Calu3 (cell line): ENCODE results near the gene SPI1. TPM values are rescaled to one million over a fixed set of nuclear protein-coding genes. Genes with fewer than 3 reads are reported as not detected.

Experiments
- BruUV-seq: library from RNA; stranded (reverse); fragments of 400-500 nt; replicated peaks from 2 replicates; lab custom pipeline; 2021; lab: Mats Ljungman, UMichigan
- CTCF ChIA-PET: fragments of 300-600 bp; sonication (Branson Sonifier 250); formaldehyde crosslinking; loops from one replicate; lab custom pipeline; 2022; ENCODE audit warnings: antibody characterized with exemption; lab: Charles Lee
- DNase-seq: peaks from one replicate; pipeline ENCODE4 v3.0.0; 2022
- H3K27ac Mint-ChIP-seq: one replicate; pipeline ENCODE4 v1.8.0; 2022; ENCODE audit warnings: mixed read lengths; ENCODE audit not compliant: unreplicated experiment
- H3K27me3 Mint-ChIP-seq: one replicate; pipeline ENCODE4 v1.8.0; 2022; ENCODE audit warnings: mixed read lengths; ENCODE audit not compliant: unreplicated experiment
- H3K36me3 Mint-ChIP-seq: one replicate; pipeline ENCODE4 v1.8.0; 2022; ENCODE audit warnings: mild to moderate bottlenecking, moderate library complexity, mixed read lengths; ENCODE audit not compliant: insufficient read depth, unreplicated experiment
- H3K4me1 Mint-ChIP-seq: one replicate; pipeline ENCODE4 v1.8.0; 2022; ENCODE audit warnings: mild to moderate bottlenecking, low read depth, mixed read lengths; ENCODE audit not compliant: unreplicated experiment
- H3K4me3 Mint-ChIP-seq: one replicate; pipeline ENCODE4 v1.8.0; 2022; ENCODE audit warnings: mild to moderate bottlenecking, low read depth, moderate library complexity, mixed read lengths; ENCODE audit not compliant: unreplicated experiment
- H3K9me3 Mint-ChIP-seq: one replicate; pipeline ENCODE4 v1.8.0; 2022; ENCODE audit warnings: low read depth, mixed read lengths; ENCODE audit not compliant: unreplicated experiment
- intact Hi-C: fragments of 100-400 bp; cut with micrococcal nuclease; formaldehyde crosslinking; loops from one replicate; pipeline ENCODE4 v1.10.0; 2022; ENCODE audit not compliant: unreplicated experiment
- total RNA-seq: library from RNA; stranded (reverse); gene quantifications from 2 replicates; pipeline ENCODE4 v1.2.3, GENCODE V29; 2022
- TF ChIP-seq, protein P1 (sequence below): fragments of 200-600 bp; IDR thresholded peaks from one replicate; pipeline ENCODE4 v1.8.0; 2022; ENCODE audit warnings: antibody characterized with exemption; ENCODE audit not compliant: unreplicated experiment

SPI1 gene
- total RNA-seq, 1 experiment from 2014 or later = not detected

DNA sequence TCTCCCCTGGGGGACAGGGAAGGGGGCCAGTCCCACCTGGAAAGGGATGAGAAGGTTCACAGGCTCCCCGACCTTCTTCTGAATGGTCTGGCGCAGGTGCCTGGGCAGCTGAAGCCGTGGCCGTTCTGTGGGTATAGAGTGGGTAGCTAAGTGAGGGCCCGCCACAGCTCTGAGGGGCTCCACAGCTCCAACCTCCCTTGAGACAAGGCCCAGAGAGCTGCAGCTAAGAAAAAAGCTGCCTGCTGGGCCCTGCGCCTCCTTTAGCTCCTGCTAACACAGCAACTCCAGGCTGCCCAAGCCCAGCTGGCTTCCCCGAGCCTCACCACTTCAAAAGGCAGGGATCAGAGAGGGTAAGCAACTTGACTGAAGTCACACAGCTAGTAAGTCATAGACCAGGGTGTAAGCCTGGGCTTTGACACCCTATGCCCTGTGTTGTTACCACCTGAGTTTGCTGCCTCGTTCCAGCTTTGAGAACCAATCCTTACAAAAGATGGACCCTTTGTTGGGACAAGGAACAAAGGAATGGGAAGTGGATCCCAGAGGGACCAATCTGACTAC lies 44.4 kb downstream of the SPI1 start:
- H3K36me3 Mint-ChIP-seq = peaks cover 11% of the 10 kb centered on the region
- H3K4me1 Mint-ChIP-seq = no peaks in the 10 kb centered on the region
- no peak overlapping the region for H3K27ac Mint-ChIP-seq
- H3K4me3 Mint-ChIP-seq = no peak overlapping the region
- intact Hi-C loops = no loop called here
- TF ChIP-seq, protein P1, sequence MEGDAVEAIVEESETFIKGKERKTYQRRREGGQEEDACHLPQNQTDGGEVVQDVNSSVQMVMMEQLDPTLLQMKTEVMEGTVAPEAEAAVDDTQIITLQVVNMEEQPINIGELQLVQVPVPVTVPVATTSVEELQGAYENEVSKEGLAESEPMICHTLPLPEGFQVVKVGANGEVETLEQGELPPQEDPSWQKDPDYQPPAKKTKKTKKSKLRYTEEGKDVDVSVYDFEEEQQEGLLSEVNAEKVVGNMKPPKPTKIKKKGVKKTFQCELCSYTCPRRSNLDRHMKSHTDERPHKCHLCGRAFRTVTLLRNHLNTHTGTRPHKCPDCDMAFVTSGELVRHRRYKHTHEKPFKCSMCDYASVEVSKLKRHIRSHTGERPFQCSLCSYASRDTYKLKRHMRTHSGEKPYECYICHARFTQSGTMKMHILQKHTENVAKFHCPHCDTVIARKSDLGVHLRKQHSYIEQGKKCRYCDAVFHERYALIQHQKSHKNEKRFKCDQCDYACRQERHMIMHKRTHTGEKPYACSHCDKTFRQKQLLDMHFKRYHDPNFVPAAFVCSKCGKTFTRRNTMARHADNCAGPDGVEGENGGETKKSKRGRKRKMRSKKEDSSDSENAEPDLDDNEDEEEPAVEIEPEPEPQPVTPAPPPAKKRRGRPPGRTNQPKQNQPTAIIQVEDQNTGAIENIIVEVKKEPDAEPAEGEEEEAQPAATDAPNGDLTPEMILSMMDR = no peak
- no TSS peak for BruUV-seq
- H3K9me3 Mint-ChIP-seq = no peaks in the 10 kb centered on the region
- DNase-seq = no peak
- CTCF ChIA-PET = no interaction called here
- peaks cover 12% of the 10 kb centered on the region for H3K27me3 Mint-ChIP-seq

DNA sequence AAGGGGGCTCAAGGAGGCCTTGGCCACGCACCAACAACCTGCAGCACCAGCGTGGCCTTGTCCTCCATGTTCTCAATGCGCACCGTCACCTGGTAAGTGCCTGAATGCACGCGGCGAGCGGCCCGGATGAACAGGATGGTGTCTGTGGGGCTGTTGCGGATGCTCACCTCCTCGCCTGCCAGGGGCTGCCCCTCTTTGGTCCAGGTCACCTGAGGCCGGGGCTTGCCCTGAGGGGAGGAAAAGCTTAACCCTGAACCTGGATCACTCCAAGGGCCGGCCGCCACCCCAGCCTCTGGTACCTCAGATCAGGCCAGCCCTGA lies 44.9 kb downstream of the SPI1 start:
- TF ChIP-seq, protein P1 = no peak
- CTCF ChIA-PET = no interaction called here
- intact Hi-C loops = no loop called here
- H3K4me1 Mint-ChIP-seq = no peaks in the 10 kb centered on the region
- H3K27ac Mint-ChIP-seq = no peak overlapping the region
- H3K9me3 Mint-ChIP-seq = no peaks in the 10 kb centered on the region
- no peak overlapping the region for H3K4me3 Mint-ChIP-seq
- peaks cover 11% of the 10 kb centered on the region for H3K36me3 Mint-ChIP-seq
- no peak for DNase-seq
- peaks cover 12% of the 10 kb centered on the region for H3K27me3 Mint-ChIP-seq
- no TSS peak for BruUV-seq

DNA sequence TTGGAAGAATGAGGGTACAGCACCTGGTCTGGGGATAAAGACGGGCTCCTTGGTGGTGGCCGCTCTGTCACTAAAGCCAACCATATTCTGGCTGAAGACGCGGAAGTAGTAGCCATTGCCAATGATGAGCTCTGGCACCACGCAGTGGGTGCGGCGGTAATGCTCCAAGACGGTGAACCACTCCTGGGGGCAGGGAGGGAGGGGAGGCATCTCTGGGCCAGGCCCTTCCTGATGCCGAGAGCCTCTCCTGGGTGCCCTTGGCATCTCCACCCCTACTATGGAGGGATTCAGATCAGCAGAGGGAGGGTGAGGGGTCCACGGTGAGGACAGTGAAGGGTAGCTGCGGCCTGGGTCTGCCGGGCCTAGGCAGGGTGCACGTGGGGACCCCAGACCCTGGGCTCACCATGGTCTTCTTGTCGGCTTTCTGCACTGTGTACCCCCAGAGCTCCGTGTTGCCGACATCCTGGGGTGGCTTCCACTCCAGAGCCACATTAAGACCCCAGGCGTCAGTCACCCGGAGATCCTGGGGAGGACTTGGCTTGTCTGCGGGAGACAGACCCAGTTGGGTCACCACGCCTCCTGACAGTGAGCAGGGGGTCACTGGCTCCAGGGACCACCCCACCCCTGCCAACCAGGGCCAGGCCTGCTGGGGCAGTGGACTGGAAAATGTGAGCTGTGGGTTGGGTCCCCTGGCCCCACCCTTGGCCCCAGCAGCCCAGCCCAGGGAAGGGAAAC lies 45.4 kb downstream of the SPI1 start:
- Mint-ChIP-seq H3K9me3 (no peaks in the 10 kb centered on the region), H3K4me1 (no peaks in the 10 kb centered on the region), H3K27ac (no peak overlapping the region), H3K36me3 (peaks cover 14% of the 10 kb centered on the region), H3K4me3 (no peak overlapping the region), H3K27me3 (peaks cover 11% of the 10 kb centered on the region)
- no TSS peak for BruUV-seq
- no peak for DNase-seq
- intact Hi-C loops = no loop called here
- CTCF ChIA-PET = no interaction called here
- TF ChIP-seq, protein P1 = no peak

DNA sequence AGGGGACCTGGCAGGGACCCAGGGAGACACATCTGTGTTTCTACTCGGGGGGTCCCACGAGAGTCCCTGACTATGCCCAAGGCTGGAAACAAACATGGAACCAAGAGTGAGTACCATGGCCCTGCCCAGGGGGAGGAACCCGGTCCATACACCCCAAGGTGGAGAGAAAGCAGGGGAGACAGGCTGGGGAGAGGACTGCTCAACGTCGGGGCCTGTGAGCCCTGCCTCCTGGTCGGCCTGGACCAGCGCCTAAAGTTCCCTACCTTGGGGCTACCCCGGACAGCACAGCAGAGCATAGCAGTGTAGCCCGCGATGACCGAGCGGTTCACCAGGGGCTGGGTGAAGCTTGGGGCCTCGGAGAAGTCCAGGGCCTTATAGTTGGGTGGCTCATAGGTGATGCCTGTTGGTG lies 46.0 kb downstream of the SPI1 start:
- TF ChIP-seq, protein P1 = no peak
- H3K36me3 Mint-ChIP-seq = peaks cover 19% of the 10 kb centered on the region
- no peaks in the 10 kb centered on the region for H3K9me3 Mint-ChIP-seq
- no peaks in the 10 kb centered on the region for H3K4me1 Mint-ChIP-seq
- intact Hi-C loops = no loop called here
- no peak overlapping the region for H3K4me3 Mint-ChIP-seq
- DNase-seq = no peak
- peaks cover 5% of the 10 kb centered on the region for H3K27me3 Mint-ChIP-seq
- H3K27ac Mint-ChIP-seq = no peak overlapping the region
- CTCF ChIA-PET = no interaction called here
- BruUV-seq = no TSS peak
